Activated B cell treated with CpG ODN at 0.5 μM for 24 hours (primary cell): ENCODE data around the gene WNT11. TPM values are rescaled to one million over a fixed set of nuclear protein-coding genes. Genes with fewer than 3 reads are reported as not detected.

Experiments used
- ATAC-seq: fragments of 200-7000 bp; cut with Tn5 transposase; one replicate; pipeline ENCODE4 v1.10.0; 2021; ENCODE audit warnings: low read depth, mild to moderate bottlenecking, moderate library complexity
- CTCF ChIA-PET: fragments of 350-600 bp; sonication (Branson Sonifier 250); formaldehyde crosslinking; loops from one replicate; lab custom pipeline; 2021; ENCODE audit warnings: antibody characterized with exemption; lab: Charles Lee
- POLR2A ChIA-PET: fragments of 350-600 bp; sonication (Branson Sonifier 250); formaldehyde crosslinking; loops from one replicate; lab custom pipeline; 2021; ENCODE audit warnings: antibody characterized with exemption; lab: Charles Lee
- DNase-seq: peaks from one replicate; pipeline ENCODE4 v3.0.0; 2022
- H3K27ac Mint-ChIP-seq: one replicate; pipeline ENCODE4 v1.8.0; 2020; ENCODE audit warnings: mixed read lengths
- H3K27me3 Mint-ChIP-seq: one replicate; pipeline ENCODE4 v1.8.0; 2021; ENCODE audit warnings: mixed read lengths
- H3K36me3 Mint-ChIP-seq: one replicate; pipeline ENCODE4 v1.8.0; 2021; ENCODE audit warnings: low read depth, mixed read lengths
- H3K4me1 Mint-ChIP-seq: one replicate; pipeline ENCODE4 v1.8.0; 2021; ENCODE audit warnings: mixed read lengths
- H3K4me3 Mint-ChIP-seq: one replicate; pipeline ENCODE4 v1.8.0; 2020; ENCODE audit warnings: mild to moderate bottlenecking, mixed read lengths
- H3K9me3 Mint-ChIP-seq: one replicate; pipeline ENCODE4 v1.8.0; 2020; ENCODE audit warnings: mixed read lengths
- intact Hi-C: fragments of 100-400 bp; cut with micrococcal nuclease; formaldehyde crosslinking; loops from one replicate; pipeline ENCODE4 v1.15.1; 2024
- total RNA-seq: library from RNA; stranded (reverse); gene quantifications from 2 replicates; pipeline ENCODE4 v1.2.3, GENCODE V29; 2022
- TF ChIP-seq, protein P1 (sequence below): fragments of 200-600 bp; IDR thresholded peaks from one replicate; pipeline ENCODE4 v1.8.0; 2022; ENCODE audit warnings: antibody characterized with exemption, mild to moderate bottlenecking

The WNT11 gene
- total RNA-seq, 1 donor from 2014 or later, result 0.16 TPM

DNA sequence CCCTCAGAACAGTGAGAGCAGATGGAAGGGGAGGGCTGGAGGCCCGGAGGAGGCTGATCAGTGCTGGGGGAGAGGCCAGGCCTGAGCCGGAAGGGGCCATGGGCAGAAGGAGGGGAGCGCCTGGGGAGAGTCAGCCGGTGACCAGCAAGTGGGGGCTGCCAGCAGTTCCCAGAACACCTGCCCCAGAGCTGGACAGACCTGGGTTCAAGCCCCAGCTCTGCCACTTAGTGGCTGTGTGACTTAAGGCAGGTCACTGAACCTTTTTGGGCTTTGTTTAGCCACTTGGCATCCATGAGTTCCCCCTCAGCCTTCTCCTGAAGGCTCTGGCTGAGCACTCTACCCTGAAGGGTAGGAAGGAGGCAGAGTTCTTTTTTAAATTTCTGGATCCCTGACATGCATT lies 17.4 kb downstream of the WNT11 start:
- H3K4me1 Mint-ChIP-seq, result no peaks in the 10 kb centered on the region
- H3K27ac Mint-ChIP-seq, result no peak overlapping the region
- H3K36me3 Mint-ChIP-seq, result no peaks in the 10 kb centered on the region
- intact Hi-C loops, result no loop called here
- ChIA-PET POLR2A (no interaction called here), CTCF (no interaction called here)
- ATAC-seq, result no peak
- no peaks in the 10 kb centered on the region for H3K9me3 Mint-ChIP-seq
- DNase-seq, result no peak
- H3K27me3 Mint-ChIP-seq, result no peaks in the 10 kb centered on the region
- TF ChIP-seq, protein P1, sequence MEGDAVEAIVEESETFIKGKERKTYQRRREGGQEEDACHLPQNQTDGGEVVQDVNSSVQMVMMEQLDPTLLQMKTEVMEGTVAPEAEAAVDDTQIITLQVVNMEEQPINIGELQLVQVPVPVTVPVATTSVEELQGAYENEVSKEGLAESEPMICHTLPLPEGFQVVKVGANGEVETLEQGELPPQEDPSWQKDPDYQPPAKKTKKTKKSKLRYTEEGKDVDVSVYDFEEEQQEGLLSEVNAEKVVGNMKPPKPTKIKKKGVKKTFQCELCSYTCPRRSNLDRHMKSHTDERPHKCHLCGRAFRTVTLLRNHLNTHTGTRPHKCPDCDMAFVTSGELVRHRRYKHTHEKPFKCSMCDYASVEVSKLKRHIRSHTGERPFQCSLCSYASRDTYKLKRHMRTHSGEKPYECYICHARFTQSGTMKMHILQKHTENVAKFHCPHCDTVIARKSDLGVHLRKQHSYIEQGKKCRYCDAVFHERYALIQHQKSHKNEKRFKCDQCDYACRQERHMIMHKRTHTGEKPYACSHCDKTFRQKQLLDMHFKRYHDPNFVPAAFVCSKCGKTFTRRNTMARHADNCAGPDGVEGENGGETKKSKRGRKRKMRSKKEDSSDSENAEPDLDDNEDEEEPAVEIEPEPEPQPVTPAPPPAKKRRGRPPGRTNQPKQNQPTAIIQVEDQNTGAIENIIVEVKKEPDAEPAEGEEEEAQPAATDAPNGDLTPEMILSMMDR, result no peak
- H3K4me3 Mint-ChIP-seq, result no peak overlapping the region

DNA sequence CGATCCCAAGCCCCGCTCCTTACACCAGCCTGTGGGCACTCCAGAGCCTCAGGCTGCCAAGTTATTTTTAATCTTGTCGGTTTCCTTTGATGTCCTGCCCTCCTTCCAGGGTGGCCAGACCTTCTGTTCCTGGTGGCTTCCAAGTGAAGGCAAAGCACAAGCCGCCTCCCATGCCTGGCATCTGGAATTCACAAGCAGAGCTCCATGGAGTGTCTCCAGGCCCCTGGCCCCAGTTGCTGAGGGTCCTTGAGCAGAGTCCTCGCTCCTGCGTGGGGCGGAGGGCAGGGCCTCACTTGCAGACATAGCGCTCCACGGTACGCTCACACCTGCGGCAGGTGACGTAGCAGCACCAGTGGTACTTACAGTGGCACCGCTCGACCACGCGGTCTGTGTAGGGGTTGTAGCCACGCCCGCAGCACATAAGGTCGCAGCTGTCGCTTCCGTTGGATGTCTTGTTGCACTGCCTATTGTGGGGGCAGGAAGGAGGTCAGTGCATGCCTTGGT lies 19.5 kb downstream of the WNT11 start:
- TF ChIP-seq, protein P1, result no peak
- intact Hi-C loops, result no loop called here
- Mint-ChIP-seq H3K9me3 (no peaks in the 10 kb centered on the region), H3K27me3 (peaks cover 4% of the 10 kb centered on the region), H3K4me3 (no peak overlapping the region), H3K27ac (no peak overlapping the region), H3K4me1 (no peaks in the 10 kb centered on the region), H3K36me3 (no peaks in the 10 kb centered on the region)
- POLR2A ChIA-PET, result no interaction called here
- CTCF ChIA-PET, result interaction anchor here (1.2 to 1.5 kb wide), 2 partner anchors 21 to 35 kb away, joined by 3 to 6 read pairs; no protein-coding TSS in a partner anchor
- no peak for DNase-seq
- no peak for ATAC-seq

DNA sequence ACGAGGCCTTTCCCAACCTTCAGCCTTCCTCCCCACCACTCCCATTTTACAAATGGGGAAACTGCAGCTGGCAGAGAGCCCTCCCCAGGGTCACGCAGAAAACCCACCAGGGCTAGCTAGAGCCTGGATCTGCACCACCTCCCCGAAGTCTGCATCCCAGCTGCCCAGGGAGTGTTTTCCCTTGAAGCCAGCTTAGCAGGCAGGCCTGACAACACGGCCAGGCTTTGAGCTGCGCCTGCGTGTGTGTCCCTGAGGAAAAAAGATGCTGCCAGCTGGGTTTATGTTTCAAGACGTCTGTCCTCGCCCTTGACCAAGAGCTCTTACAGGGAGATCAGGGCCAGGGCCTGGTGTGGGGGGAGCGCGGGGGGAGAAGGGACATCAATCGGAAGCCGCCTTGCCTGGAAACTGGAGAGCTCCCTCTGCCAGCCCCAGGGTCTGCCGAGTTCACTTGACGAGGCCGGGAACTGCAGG lies 20.3 kb downstream of the WNT11 start:
- DNase-seq, result no peak
- Mint-ChIP-seq H3K4me1 (no peaks in the 10 kb centered on the region), H3K27ac (no peak overlapping the region), H3K9me3 (no peaks in the 10 kb centered on the region), H3K4me3 (no peak overlapping the region), H3K27me3 (peaks cover 4% of the 10 kb centered on the region), H3K36me3 (no peaks in the 10 kb centered on the region)
- TF ChIP-seq, protein P1, result no peak
- CTCF ChIA-PET, result interaction anchor here (1.2 to 1.5 kb wide), 2 partner anchors 22 to 34 kb away, joined by 3 to 6 read pairs; no protein-coding TSS in a partner anchor
- POLR2A ChIA-PET, result no interaction called here
- intact Hi-C loops, result no loop called here
- ATAC-seq, result no peak

DNA sequence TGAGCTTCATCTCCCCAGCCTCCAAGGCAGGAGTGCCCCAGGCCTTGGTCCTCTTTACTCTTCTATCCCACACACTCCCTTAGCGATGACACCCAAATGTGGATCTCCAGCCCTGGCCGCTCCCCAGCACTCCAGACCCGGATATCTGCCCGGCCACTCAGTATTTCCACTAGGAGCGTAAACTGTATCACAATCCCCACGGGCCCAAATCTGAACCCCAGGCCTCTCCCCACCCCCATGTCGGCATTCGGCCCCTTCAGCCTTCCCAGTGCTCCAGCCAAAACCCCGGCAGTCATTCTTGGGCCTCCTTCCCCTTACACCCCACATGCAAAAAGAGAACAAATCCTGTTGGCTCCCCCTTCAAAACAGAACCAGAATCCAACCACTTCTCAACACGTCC lies 20.8 kb downstream of the WNT11 start:
- intact Hi-C loops, result no loop called here
- TF ChIP-seq, protein P1, result no peak
- Mint-ChIP-seq H3K4me3 (no peak overlapping the region), H3K36me3 (no peaks in the 10 kb centered on the region), H3K27ac (no peak overlapping the region), H3K9me3 (no peaks in the 10 kb centered on the region), H3K4me1 (no peaks in the 10 kb centered on the region), H3K27me3 (peaks cover 4% of the 10 kb centered on the region)
- ChIA-PET POLR2A (no interaction called here), CTCF (interaction anchor here (1.2 to 1.5 kb wide), 2 partner anchors 23 to 33 kb away, joined by 3 to 6 read pairs; no protein-coding TSS in a partner anchor)
- DNase-seq, result no peak
- no peak for ATAC-seq

DNA sequence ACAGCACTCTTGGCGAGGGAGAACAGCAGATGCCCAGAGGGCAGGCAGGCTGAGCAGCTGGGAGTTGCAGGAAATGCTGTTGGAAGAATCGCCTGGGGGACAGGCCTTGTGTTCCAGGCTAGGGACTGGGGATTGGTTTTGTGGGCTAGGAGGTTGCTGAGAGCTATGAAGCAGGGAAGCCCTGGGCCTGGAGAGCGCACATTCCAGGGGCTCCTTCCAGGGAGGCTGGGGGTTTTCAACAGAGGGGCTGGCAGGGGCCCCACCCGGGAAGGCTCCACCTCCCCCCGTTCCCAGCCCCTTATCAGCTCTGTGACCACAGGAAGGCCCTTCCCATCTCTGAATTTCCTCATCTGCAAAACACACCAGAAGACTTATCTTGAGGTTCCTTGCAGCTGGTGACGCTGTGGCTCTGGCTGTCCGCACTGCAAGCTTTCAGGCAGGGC lies 21.7 kb downstream of the WNT11 start:
- Mint-ChIP-seq H3K4me1 (no peaks in the 10 kb centered on the region), H3K36me3 (no peaks in the 10 kb centered on the region), H3K27me3 (peaks cover 4% of the 10 kb centered on the region), H3K4me3 (no peak overlapping the region), H3K27ac (no peak overlapping the region), H3K9me3 (no peaks in the 10 kb centered on the region)
- TF ChIP-seq, protein P1, result no peak
- ATAC-seq, result no peak
- ChIA-PET POLR2A (no interaction called here), CTCF (no interaction called here)
- intact Hi-C loops, result no loop called here
- no peak for DNase-seq
